Measurements from ENCODE around the gene AKAP8.
"Not testable (repeated sequence)": the region's sequence is repeated elsewhere in the genome, so short reads cannot be mapped to it uniquely, and the experiment has no call there.

Gene AKAP8

DNA sequence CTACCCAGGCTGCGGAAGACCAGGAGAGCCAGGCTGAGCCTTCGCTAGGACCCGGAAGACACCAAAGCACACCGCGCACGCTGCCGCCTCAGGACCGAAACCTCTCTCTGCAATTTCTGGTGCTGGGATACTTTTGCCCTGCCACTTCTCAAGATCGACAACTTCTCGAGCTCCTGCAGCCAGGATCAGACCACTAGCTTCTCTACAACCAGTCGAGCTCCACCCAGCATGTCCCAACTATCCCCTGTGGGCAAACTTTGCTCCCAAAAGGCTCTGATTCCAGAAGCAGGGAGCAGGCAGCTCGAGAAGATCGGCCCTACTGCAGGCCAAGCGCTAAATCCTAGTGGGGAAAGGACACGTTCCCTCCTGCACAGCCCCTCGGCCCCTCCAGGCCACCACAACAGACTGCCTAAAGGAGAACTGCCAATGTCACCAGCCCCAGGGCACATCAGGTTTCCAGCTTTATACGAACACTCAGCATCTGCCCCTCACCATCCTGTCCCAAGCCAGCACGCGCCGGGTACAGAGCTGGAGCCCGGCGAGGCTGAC, 979 bp downstream of the AKAP8 start:
- peak overlapping the region; percentile 72 to 100 (median 87) for H3K4me3 ChIP-seq
- peak overlapping the region; percentile 84 to 100 (median 98) for H3K27ac ChIP-seq

DNA sequence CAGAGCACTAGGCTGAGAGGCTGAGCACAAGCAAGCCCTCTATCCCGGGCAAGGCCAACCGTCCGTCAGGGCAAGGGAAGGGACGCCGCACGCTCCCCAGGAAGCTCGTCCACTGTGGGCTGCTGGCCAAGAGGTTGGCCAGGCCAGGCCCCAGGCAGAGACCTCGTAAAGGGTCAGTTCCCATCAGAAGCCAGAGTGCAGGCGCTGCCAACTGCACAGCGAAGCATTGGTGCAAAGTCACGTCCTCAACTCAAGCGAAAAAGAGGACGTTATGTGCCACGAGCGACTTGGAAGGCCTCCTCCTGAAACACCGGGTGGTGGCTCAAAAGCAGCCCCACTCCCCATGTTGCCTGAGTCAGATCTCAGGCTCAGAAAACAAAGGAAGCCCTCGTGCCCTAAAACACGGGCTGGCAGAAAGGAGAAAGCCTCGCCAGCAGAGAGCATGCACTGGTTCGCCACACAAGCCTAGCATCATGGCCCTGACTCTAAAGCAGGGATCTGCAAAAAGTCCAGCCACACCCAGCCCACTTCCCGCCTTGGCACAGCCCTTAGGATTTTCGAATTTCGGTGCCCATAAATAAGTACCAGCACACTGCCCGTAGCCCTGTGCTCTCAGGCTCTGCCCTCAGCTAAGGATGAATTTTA, 4.7 kb downstream of the AKAP8 start:
- Histone ChIP-seq H3K27ac (peak overlapping the region in 9 of 21 experiments; percentile 6 to 72 (median 32)), H3K4me3 (no peak overlapping the region)

DNA sequence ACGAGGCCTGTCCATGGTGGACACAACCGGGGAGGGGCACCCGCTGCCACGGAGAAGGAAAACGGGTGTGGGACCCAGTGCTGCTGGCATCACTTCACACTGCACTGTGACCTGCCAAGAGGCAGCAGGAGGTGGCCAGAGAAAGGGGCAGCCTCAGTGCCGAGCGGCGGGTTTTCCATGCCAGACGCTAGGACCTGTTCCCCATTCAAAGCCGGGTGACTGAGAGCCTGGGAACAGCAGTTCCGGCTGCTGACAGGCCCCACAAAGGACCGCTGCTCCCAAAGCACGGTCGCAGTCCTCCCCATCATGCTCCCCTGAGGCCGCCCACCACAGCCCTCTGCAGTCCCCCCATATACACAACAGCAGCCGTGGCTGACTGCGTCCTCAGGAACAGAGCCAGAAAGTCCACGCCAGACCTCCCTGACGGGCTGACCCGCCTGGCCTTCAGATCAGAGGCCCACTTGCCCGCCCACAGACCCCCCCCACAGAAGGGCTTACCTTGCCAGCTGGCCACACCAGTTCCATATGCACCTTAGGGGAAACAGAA, 5.4 kb downstream of the AKAP8 start:
- Histone ChIP-seq H3K27ac (peak overlapping the region in 10 of 21 experiments; percentile 8 to 72 (median 32)), H3K4me3 (no peak overlapping the region)

DNA sequence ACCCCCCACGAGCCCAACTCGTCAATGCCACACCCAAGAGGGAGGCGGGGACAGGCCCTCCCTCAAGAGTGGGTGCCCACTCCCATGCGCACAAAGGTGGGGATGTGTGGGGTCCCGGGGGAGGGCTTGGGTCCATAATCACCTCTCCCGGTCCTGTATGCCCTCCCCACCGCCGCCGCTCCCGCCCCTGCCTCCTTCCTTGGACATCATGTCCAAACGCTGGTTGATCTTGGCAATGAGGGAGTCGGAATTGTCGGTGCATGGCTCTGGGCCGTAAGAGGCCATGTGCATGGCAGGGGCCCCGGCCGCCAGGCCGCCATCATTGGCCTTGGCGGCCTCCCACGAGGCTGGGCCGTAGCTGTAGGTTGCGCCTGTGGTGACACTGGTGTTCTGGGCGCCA, 5.9 kb downstream of the AKAP8 start:
- Histone ChIP-seq H3K4me3 (no peak overlapping the region), H3K27ac (peak overlapping the region in 4 of 21 experiments; percentile 4 to 72 (median 52))

DNA sequence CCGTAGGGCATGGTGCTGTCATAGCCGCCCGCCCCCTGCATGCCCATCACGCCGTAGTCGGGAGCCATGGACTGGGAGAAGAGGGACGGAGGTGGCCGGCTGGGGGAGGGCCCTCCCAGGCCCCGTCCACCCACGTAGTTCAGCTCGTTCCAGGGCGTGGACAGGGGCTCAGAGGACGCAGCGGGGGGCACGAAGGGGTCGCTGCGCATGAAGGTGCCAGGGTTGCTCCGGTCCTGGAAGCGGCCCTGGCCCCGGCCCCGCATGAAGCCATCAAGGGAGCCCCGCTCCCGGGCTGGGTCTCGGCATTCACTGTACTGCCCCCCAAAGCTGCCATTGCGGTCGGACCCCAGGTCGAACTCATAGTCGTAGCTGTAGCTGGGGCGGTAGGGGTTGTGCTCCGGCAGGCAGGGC, 6.7 kb downstream of the AKAP8 start:
- H3K27ac ChIP-seq, result no peak overlapping the region

DNA sequence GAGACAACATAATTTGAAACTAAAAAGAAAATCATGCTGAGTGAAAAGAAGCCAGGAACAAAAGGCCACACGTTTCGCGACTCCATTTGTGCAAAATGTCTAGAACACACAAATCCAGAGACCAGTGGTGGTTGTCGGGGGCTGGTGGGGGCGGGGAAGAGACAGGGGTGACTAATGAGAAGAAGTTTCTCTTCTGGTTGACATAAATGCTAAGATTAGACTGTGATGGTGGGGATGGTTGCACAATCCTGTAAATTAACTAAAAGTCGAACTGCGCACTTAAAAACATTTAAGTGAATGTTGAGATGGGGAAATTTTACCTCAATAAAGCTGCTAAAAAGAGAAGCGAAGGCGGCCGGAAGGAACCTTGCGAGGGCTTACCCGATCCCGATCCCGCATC, 7.1 kb downstream of the AKAP8 start:
- Histone ChIP-seq H3K27ac (no peak overlapping the region), H3K4me3 (no peak overlapping the region)

More for the DNA sequence above, 6.7 kb downstream of the AKAP8 start:
- H3K4me3 ChIP-seq, result no peak overlapping the region

DNA sequence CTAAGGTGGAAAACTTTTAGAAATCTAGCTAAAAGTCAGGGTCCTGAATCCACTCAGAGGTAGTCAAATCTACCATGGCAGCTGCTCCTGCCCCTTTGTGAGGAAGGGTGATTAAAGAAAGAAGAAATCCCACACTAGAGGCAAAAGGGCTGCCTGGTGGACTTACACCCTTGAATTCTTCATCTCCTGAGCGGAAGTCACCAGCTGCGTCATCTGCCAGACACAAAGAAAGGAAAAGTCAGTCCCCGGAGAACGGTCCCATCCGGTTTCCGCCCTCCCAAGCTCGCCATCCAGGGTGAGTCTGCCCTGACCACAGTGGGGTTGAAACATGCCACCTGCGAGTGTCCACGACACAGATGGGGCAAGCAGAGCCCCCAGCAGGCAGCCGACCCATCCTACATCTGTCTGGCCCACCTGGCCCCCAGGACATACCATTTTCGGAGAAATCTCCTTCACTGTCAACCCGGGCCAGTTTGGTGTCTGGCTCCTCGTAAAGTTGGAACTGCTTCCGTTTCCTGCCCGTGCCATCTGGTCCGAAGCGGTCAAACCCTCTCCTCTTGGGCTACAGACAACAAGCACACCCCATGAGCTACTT, 7.7 kb downstream of the AKAP8 start:
- no peak overlapping the region for H3K4me3 ChIP-seq
- no peak overlapping the region for H3K27ac ChIP-seq

DNA sequence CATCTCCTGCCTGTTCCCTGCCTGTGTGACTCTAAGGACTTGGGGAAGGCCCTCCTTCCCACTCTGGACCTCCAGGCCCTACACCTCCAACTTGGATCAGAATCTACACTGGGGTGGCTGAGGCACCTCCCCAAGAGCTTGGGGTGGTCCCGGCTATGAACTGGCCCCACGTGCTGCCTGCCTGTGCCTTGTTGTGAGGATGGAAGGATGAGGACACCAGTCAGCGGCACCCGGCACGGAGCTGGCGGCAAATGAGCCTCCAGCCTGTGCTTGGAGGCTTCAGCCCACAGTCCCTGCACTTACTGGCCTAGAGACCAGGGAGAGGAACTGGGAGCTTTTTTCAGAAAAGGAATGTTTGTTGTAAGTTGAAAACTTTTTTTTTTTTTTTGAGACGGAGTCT, 8.5 kb downstream of the AKAP8 start:
- H3K4me3 ChIP-seq, result no peak overlapping the region
- H3K27ac ChIP-seq, result no peak overlapping the region

DNA sequence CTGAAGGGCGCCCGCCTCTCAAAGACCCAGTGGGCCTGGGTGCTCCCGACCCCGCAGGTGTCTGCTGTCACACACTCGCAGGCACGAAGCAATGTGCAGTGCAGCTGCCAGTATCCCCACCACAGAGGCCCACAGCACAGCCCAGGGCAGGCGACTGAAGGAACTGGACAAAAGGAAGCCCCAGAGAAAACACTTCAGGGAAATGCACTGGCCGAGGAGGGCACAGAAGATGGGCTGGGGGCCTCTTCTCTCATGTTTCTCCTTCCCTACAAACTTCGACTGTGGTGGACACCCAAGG, 10.0 kb downstream of the AKAP8 start:
- Histone ChIP-seq H3K4me3 (no peak overlapping the region), H3K27ac (no peak overlapping the region)

DNA sequence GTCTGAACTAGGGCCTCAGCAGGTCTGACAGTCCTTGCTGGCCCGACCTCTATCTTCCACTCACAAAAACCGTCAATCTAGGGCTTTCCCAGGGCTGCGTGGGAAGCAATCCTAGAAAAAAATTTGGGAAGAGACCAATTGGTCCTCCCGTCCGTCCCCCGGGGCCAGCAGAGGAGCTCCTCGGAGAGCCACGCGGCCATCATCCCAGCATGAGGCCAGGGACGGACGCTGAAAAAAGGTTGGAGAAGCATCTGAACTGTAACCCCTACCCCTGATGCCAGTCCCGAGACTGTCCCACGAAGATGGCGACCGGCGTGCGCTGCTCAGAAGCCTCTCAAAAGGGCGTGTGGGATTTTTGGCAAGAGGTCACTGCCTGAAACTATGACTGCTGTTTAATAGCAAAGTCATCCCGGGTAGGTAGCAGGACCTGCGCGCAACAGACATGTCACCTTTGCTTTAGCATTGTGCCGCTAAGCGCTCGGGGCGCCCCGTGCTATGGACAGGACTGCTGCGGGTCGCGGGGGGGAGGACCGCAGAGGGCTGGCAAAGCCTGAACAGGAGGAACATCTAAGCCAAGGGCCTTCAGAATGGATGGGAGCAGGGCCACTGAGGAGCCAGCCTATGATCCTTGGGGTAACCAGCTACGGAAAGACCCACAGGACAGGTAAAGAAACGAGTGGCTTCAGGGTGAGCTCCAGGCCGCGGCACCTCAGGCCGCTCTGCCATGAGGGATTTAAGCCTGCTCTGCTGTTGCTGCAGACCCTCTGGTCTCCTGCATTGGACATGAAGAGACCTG, 10.6 kb downstream of the AKAP8 start:
- no peak overlapping the region for H3K4me3 ChIP-seq
- H3K27ac ChIP-seq, result no peak overlapping the region

DNA sequence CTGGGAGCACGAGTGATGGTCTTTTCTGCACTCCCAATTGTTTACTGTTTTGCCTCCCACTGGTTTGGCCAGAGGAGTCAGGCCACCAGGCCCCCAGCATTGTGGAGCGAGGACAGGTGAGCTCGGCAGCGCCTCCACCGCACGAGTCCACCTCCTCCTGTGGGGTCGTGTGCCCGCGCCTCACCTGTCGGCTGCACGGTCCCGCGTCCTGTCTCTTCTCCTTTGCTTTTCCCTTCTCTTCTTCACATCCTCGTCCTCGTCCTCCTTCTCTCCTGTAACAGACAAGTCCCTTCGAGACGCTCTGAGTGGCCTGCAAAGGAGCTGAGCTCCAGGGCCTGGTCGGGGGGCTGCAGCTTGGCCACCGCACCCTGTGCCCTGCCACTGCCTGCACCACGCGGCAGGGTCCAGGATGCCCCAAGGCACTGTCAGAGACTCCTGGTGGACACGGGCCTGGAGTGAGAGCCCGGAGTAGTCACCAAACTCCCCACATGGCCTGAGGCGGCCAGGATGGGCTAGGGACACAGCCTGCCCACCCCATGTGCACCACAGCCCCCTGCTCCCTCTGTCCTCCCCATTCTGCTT, 11.4 kb downstream of the AKAP8 start:
- Histone ChIP-seq H3K27ac (no peak overlapping the region), H3K4me3 (no peak overlapping the region)

DNA sequence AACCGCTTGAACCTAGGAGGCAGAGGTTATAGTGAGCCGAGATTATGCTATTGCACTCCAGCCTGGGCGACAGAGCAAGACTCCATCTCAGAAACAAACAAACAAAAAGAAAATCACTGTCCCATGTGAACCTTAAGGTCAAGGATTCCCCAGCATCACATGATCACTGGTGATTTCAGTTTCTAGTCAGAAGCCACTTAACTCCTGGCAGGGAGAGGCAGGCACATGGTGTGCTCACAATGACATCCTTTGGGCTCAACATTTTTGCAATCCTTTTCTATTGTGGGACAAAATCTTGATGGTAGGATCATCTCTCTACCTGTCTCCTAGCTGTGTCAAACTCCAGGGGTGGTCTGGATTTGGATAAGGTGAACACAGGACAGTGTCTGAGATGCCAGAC, 12.1 kb downstream of the AKAP8 start:
- Histone ChIP-seq H3K27ac (no peak overlapping the region), H3K4me3 (no peak overlapping the region)

DNA sequence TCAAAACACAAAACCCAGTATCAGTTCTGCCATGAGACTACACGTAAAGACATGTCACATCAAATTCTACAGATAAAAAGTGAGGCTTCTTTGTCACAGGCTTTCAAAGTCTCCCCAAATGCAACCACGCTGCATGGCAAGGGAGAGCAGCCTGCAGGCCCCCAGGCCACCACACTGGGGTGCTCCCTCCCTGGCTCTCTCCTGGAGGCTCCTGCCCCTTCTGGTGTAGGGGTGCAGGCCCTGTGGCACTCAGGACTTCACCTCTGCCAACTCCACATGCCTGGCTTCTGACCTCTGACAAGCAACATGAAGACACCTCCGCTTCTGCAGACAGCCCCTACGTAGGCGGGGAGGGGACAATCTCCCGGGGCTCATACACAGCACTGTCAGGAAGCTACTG, 14.3 kb downstream of the AKAP8 start:
- H3K4me3 ChIP-seq, result no peak overlapping the region
- no peak overlapping the region for H3K27ac ChIP-seq

DNA sequence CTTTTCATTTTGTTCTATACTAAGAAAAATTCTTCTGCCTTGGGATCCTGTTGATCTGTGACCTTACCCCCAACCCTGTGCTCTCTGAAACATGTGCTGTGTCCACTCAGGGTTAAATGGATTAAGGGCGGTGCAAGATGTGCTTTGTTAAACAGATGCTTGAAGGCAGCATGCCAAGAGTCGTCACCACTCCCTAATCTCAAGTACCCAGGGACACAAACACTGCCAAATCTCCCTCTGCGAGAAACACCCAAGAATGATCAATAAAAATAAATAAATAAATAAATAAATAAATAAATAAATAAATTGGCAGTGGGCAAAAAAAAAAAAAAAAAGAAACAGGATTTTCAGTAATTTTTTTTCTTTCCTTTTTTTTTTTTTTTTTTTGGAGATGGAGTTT, 15.8 kb downstream of the AKAP8 start:
- H3K4me3 ChIP-seq, result not testable (repeated sequence)

DNA sequence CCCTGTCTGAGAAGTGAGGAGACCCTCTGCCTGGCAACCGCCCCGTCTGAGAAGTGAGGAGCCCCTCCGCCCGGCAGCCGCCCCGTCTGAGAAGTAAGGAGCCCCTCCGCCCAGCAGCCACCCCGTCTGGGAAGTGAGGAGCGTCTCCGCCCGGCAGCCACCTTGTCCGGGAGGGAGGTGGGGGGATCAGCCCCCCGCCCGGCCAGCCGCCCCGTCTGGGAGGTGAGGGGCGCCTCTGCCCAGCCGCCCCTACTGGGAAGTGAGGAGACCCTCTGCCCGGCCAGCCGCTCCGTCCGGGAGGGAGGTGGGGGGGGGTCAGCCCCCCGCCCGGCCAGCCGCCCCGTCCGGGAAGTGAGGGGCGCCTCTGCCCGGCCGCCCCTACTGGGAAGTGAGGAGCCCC, 16.5 kb downstream of the AKAP8 start:
- not testable (repeated sequence) for H3K4me3 ChIP-seq, H3K27ac ChIP-seq

More for the DNA sequence above, 15.8 kb downstream of the AKAP8 start:
- not testable (repeated sequence) for H3K27ac ChIP-seq

DNA sequence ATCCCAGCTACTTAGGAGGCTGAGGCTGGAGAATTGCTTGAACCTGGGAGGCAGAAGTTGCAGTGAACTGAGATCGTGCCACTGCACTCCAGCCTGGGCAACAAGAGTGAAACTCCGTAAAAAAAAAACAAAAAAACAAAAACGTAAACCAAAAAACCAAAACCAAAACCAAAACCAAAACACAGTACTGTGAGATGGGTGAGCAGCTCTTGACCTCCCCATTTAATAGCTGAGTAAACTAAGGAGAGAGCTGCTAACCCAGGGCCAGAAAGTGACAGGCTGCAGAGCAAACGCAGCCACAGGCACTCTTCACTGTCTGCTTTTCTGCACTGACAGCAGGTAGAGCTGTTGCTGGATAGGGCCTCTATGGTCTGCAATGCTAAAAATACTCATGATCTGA, 19.6 kb downstream of the AKAP8 start:
- not testable (repeated sequence) for H3K27ac ChIP-seq, H3K4me3 ChIP-seq

DNA sequence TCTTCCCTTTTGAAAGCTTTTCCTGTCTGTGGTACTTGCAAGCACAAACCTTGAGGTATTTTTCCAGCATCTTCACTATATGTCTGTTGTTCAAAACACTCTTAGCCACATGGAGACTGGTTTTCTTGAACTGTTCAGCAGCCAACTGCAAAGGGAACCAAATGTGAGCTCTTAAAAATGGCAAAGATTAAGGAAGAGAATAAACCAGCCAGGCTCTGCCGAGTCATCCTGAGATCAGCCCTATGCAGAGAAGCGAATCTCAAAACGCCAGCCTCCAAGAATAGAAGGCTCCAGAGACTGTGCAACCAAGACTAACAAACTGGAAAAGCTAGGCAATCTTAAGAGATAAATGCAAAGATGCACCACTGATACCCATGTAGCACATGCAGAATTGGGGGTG, 20.7 kb downstream of the AKAP8 start:
- Histone ChIP-seq H3K27ac (no peak overlapping the region), H3K4me3 (no peak overlapping the region)

DNA sequence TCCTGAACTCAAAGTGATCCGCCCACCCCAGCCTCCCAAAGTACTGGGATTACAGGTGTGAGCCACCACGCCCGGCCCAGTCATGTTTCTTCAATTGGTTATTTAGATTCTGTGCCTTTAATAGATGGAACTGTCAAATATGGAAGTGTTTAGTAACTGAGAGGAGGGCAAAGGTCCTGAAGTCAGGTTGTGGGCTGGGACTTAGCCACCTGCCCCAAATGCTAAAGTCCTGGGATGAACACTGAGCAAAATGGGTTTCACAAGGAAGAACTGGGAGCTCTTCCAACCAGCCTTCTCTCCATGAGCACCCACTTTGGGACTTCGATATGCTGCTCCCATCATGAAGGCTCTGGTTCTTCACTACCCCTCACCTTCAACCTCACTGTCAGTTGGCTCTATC, 21.7 kb downstream of the AKAP8 start:
- Histone ChIP-seq H3K4me3 (no peak overlapping the region), H3K27ac (no peak overlapping the region)

DNA sequence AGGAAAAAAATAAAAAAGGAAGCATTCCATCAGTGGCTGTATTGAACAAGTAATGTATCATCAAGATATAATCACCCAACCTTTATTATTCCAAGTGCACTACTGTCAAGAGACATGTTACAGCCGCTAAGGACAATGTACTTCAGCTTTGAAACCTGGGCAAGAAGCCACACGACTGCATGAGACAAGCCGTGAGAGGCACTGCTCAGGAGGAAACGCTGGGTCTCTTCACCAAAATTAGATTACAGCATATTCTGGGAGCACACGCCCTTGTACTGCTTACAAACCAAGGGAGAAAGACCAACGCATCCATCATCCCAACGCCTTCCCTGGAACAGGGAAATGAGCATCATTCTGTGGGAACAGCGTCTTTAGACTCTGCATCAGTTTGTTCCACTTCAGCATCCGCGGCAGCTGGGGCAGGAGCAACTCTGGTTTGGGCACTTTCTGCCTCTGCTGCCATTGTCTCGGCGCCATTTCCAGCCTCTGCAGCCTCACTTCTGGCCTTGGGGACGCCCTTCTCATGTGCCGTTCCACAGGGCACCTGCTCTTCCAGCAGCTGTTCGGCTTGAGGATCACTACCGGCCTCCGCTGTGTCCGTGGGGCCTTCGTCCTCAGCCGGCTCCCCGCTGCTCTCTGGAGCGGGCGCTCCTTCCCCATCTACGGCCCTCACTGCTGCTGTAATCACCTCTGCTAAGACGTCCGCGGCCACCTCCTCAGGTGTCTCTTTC, 24.9 kb downstream of the AKAP8 start:
- Histone ChIP-seq H3K4me3 (no peak overlapping the region), H3K27ac (no peak overlapping the region)

DNA sequence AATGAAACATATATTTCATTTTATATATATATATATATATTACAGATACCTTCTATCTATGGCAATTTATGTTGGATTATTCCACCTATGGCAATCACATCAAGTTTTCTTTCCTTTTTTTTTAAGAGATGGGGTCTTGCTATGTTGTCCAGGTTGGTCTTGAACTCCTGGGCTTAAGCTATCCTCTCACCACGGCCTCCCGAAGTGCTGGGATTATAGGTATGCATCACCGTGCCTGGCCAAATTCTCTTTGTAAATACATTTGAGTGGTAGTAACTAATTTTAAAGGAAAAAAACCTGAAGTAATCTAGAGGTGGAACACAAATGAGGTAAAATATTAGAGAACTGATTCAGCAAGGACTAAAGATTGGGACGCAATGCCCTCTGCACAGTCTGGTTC, 25.7 kb downstream of the AKAP8 start:
- Histone ChIP-seq H3K4me3 (no peak overlapping the region), H3K27ac (no peak overlapping the region)
